Temporal lobe (tissue), 2 donors: ENCODE data around the gene GSE1. TPM values are rescaled to one million over a fixed set of nuclear protein-coding genes. Genes with fewer than 3 reads are reported as not detected.

ENCODE experiments used
- small RNA-seq: library from RNA; depleted of rRNA; stranded (forward); fragments of <200 nt; gene quantifications from one replicate; pipeline ENCODE3, GENCODE V24; 2014; ENCODE audit warnings: low replicate concordance
- total RNA-seq: library from RNA; depleted of rRNA; stranded (reverse); fragments of >200 nt; gene quantifications from one replicate; pipeline ENCODE4 v1.2.3, GENCODE V29; 2014

Gene GSE1
- total RNA-seq, 1 donor from 2014 or later = 32.9 TPM

Small RNAs within 50 kb of the gene (small RNA-seq; reads per million reads assigned to genes)
- gene RN7SL381P = not detected

Other genes with a start within 250 kb of the GSE1 start
- 3.4 TPM for gene GINS2, start 75.6 kb downstream of the GSE1 start, total RNA-seq
- gene C16orf74, start 137.8 kb downstream of the GSE1 start, total RNA-seq = 0.98 TPM
- 13.0 TPM for gene EMC8, start 186.2 kb downstream of the GSE1 start, total RNA-seq
- 164 TPM for gene COX4I1, start 186.4 kb downstream of the GSE1 start, total RNA-seq